Retinal pigment epithelial cell (primary cell): Measurements from ENCODE around the gene STAT6.
A peak's percentile ranks its signal among the peaks of the same experiment; 100 is the strongest.
"Not testable (repeated sequence)": the region's sequence is repeated elsewhere in the genome, so short reads cannot be mapped to it uniquely, and the experiment has no call there.

Experiments used
- DNase-seq: peaks from one replicate; pipeline ENCODE4 v3.0.0-alpha.2; 2010; ENCODE audit warnings: low read depth
- H3K4me3 ChIP-seq: 2 replicates; pipeline ENCODE4 v1.5.1; 2011; ENCODE audit warnings: mild to moderate bottlenecking, low read length, control low read depth, moderate library complexity
- CTCF ChIP-seq: conservative IDR thresholded peaks from 2 replicates; pipeline ENCODE4 v1.5.1; 2011; ENCODE audit warnings: low read depth, low read length, control low read depth, inconsistent platforms

The STAT6 gene

GRCh38 chr12:57080855-57081254 is 30.3 kb downstream of the STAT6 start:
- no peak overlapping the region for H3K4me3 ChIP-seq
- no peak for DNase-seq
- TF ChIP-seq CTCF, result no peak

- no peak for TF ChIP-seq CTCF
- H3K4me3 ChIP-seq, result no peak overlapping the region
- no peak for DNase-seq
Measured at GRCh38 chr12:57079821-57080220, 31.3 kb downstream of the STAT6 start.

- no peak for TF ChIP-seq CTCF
- H3K4me3 ChIP-seq, result peak within 1 kb of the TSS; percentile 88
- DNase-seq, result peak; percentile 100
Measured at GRCh38 chr12:57078519-57079404, 32.4 kb downstream of the STAT6 start, which contains the start of gene NEMP1. Gene NEMP1, minus strand, starts transcription at chr12:57078791. Its CDS starts 46 bp downstream, at chr12:57078745.

- not testable (repeated sequence) for H3K4me3 ChIP-seq, DNase-seq
Measured at GRCh38 chr12:57073566-57074450, 37.4 kb downstream of the STAT6 start.

GRCh38 chr12:57072661-57073060 is 38.5 kb downstream of the STAT6 start:
- no peak for DNase-seq
- no peak overlapping the region for H3K4me3 ChIP-seq
- no peak for TF ChIP-seq CTCF

- DNase-seq, result no peak
- H3K4me3 ChIP-seq, result no peak overlapping the region
- peak; percentile 94 for TF ChIP-seq CTCF
Measured at GRCh38 chr12:57069523-57069922, 41.6 kb downstream of the STAT6 start.

- no peak for DNase-seq
- TF ChIP-seq CTCF, result no peak
- H3K4me3 ChIP-seq, result no peak overlapping the region
Measured at GRCh38 chr12:57066245-57066644, 44.9 kb downstream of the STAT6 start.
